GM18526 (cell line): Measurements from ENCODE around the gene DNASE1L3.

ENCODE experiments used
- POLR2A ChIP-seq: IDR thresholded peaks from 3 replicates; pipeline ENCODE4 v1.6.1; 2011; ENCODE audit not compliant: insufficient read length; ENCODE audit errors: extremely low read depth

The DNASE1L3 gene

DNA sequence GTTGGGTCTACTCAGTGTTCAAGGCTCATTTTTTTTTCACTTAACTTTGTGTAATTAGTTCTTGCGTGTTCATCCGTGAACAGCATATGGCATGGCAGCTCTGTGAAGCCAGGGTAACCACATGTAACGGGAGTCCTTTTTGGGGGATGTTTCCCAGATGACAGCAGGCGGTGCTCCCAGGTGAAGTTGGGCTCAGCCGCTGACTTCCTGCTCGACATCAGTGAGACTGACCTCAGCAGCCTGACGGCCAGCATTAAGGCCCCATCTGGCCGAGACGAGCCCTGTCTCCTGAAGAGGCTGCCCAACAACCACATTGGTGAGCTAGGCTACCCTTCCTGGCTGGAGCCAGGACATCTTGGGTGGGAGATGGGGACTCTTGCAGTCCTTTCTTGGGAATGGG, 62.7 kb downstream of the DNASE1L3 start:
- no peak for TF ChIP-seq POLR2A

DNA sequence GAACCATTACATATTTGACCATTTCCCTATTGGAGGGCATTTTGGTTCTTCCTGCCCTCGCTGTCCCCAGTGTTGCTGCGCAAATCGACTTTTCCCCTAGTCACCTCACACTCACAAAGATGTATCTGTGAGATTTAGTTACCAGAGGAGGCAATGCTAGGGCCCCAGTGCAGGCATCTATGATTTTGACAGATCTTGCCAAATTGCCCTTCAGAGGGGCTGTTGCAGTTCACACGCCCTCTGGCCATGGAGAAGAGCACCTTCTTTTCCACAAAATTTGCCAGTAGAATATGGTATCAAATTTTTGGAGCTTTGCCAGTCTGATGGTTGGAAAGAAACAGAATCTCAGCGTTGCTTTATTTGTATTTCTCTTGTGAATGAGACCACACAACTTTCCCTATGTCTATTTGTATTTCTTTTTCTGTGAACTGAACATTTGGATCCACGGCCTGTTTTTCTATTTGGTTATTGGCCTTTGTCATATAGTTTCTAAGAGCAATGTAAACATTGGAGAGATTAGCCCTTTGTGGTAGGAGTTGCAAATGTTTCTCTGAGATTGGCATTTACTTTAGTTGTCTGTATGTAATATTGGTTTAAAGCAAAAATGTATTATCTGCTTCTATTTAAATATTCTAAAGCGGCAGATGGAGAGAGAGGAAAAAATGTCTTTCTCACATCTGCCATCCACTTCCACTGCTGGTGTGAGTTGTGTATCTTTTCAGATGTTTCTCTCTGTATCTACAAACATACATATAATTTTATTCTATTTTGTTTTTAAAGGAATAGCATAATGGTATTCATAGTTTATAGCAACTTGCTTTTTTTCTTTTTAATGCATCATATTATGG, 66.1 kb downstream of the DNASE1L3 start:
- no peak for TF ChIP-seq POLR2A

DNA sequence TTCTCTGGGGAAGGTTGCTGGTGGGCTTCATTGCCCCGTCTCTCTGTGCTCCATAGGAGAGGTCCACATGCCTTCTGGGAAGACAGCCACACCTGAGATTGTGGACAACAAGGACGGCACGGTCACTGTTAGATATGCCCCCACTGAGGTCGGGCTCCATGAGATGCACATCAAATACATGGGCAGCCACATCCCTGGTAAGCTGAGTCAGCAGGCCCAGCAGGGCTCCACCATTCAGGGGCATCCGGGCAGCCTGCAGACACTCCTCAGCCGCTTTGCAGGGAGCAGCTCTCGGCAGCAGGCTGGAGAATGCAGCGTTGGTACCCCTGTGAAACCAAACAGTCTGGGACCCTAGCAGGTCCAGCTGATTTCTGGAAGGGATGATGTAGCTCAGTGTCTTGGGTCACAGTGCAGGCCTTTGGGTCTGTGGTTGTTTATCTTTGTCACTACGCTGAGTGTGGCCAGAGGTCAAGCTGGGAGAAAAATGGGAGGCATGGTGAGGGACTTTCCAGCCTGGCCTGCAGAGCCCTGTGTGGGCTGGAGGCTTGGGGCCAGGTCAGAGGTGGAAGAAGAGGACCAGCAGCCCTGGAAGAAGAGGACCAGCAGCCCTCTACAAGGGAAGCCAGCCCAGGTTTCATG, 67.2 kb downstream of the DNASE1L3 start:
- TF ChIP-seq POLR2A = no peak
